Brain microvascular endothelial cell (primary cell): ENCODE measurements around the gene CDC73.
A peak's percentile ranks its signal among the peaks of the same experiment; 100 is the strongest.
"Not testable (repeated sequence)": the region's sequence is repeated elsewhere in the genome, so short reads cannot be mapped to it uniquely, and the experiment has no call there.

Source experiments
- DNase-seq: peaks from one replicate; pipeline ENCODE4 v3.0.0-alpha.2; 2020
- H3K27ac ChIP-seq: fragments of 250-450 bp; sonication (Bioruptor Pico); 2 replicates; pipeline ENCODE4 v1.5.1; 2020; ENCODE audit warnings: mild to moderate bottlenecking, moderate library complexity
- H3K27me3 ChIP-seq: fragments of 250-450 bp; sonication (Bioruptor Pico); replicated peaks from 2 replicates; pipeline ENCODE4 v1.5.1; 2020; ENCODE audit warnings: mild to moderate bottlenecking
- H3K36me3 ChIP-seq: fragments of 250-450 bp; sonication (Bioruptor Pico); replicated peaks from 2 replicates; pipeline ENCODE4 v1.5.1; 2020; ENCODE audit warnings: mild to moderate bottlenecking
- H3K4me3 ChIP-seq: 2 replicates; pipeline ENCODE4 v1.5.1; 2011; ENCODE audit warnings: low read depth, mild to moderate bottlenecking, control low read depth, low read length, moderate library complexity
- CTCF ChIP-seq: IDR thresholded peaks from 2 replicates; pipeline ENCODE4 v1.5.1; 2011; ENCODE audit warnings: low read depth, mild to moderate bottlenecking, moderate library complexity, low read length, control low read depth, inconsistent platforms; ENCODE audit errors: missing control alignments
- in situ Hi-C: cut with HindIII; loops from 2 replicates; pipeline ENCODE4 v1.10.0; 2017; ENCODE audit warnings: low sequenced_read_pairs, low pct_ligation_motif_present

The CDC73 gene

GRCh38 chr1:193213998-193214397 is 92.2 kb downstream of the CDC73 start:
- in situ Hi-C loops: no loop called here
- Histone ChIP-seq H3K27ac (no peak overlapping the region), H3K27me3 (no peaks in the 10 kb centered on the region), H3K36me3 (peaks cover 13% of the 10 kb centered on the region), H3K4me3 (no peak overlapping the region)
- no peak for DNase-seq
- no peak for TF ChIP-seq CTCF

DNA sequence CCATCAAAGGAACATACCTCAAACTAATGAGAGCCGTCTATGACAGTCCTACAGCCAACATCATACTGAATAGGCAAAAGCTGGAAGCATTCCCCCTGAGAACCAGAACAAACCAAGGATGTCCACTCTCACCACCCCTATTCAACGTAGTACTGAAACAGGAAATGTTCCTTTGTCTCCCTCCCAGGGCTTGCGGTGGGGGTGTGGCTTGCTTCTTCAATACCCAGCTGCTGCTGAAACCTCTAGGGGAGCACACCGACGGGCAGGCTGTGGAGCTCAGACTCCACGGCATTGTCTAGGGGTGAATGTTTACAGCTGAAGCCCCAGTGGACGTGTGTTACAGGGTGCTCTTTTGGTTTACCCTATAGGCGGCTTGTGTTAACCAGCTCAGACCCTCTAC is 95.1 kb downstream of the CDC73 start:
- H3K4me3 ChIP-seq: no peak overlapping the region
- no peak overlapping the region for H3K27ac ChIP-seq
- in situ Hi-C loops: no loop called here
- no peak for TF ChIP-seq CTCF
- H3K27me3 ChIP-seq: no peaks in the 10 kb centered on the region
- no peak for DNase-seq
- H3K36me3 ChIP-seq: peaks cover 16% of the 10 kb centered on the region

DNA sequence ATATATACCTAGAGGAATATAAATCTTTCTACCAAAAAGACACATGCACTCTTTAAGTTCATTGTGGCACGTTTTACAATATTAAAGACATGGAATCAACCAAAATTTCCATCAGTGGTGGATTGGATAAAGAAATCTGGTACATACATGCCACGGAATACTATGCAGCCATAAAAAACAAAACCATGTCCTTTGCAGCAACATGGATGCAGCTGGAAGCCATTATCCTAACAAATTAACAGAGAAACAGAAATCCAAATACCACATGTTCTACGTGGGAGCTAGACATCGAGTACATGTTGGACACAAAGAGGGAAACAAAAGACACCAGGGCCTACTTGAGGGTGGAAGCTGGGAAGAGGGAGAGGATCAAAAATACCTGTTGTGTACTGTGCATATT is 97.6 kb downstream of the CDC73 start:
- DNase-seq: no peak
- TF ChIP-seq CTCF: no peak
- peaks cover 13% of the 10 kb centered on the region for H3K36me3 ChIP-seq
- in situ Hi-C loops: no loop called here
- H3K4me3 ChIP-seq: no peak overlapping the region
- no peak overlapping the region for H3K27ac ChIP-seq
- no peaks in the 10 kb centered on the region for H3K27me3 ChIP-seq

GRCh38 chr1:193221651-193222050 is 99.8 kb downstream of the CDC73 start:
- in situ Hi-C loops: no loop called here
- H3K4me3 ChIP-seq: no peak overlapping the region

GRCh38 chr1:193222056-193222615 is 100.3 kb downstream of the CDC73 start:
- Histone ChIP-seq H3K36me3 (peaks cover 7% of the 10 kb centered on the region), H3K4me3 (no peak overlapping the region), H3K27ac (no peak overlapping the region), H3K27me3 (no peaks in the 10 kb centered on the region)
- in situ Hi-C loops: no loop called here
- TF ChIP-seq CTCF: no peak
- no peak for DNase-seq

More at GRCh38 chr1:193221651-193222050, 99.8 kb downstream of the CDC73 start:
- Histone ChIP-seq H3K27ac (no peak overlapping the region), H3K27me3 (no peaks in the 10 kb centered on the region), H3K36me3 (peaks cover 11% of the 10 kb centered on the region)
- TF ChIP-seq CTCF: no peak
- no peak for DNase-seq

GRCh38 chr1:193229136-193229535 is 107.3 kb downstream of the CDC73 start:
- no peaks in the 10 kb centered on the region for H3K27me3 ChIP-seq
- peak; percentile 3 for DNase-seq
- H3K27ac ChIP-seq: no peak overlapping the region
- in situ Hi-C loops: no loop called here
- no peak for TF ChIP-seq CTCF
- H3K36me3 ChIP-seq: no peaks in the 10 kb centered on the region
- H3K4me3 ChIP-seq: no peak overlapping the region

DNA sequence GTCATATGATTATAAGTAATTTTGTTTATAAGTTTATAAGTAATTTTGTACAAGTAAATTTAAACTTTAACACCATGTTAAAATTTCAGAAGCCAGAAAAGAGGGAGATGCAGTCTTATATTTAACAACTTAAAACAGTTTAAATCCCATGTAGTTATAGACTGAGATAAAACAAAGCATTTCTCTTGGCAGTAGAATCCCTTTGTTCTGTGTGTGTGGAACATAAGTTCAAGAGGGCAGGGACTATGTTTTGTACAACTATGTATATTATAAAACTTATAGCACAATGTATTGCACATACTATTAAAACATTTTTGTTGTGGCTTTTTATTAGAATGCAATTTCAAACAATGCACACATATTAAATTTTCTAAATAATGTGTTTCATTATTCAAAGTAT is 109.3 kb downstream of the CDC73 start:
- in situ Hi-C loops, H3K4me3 ChIP-seq, DNase-seq, H3K27ac ChIP-seq, H3K36me3 ChIP-seq, H3K27me3 ChIP-seq: not testable (repeated sequence)
